Hematopoietic multipotent progenitor cell (in vitro differentiated cells): ENCODE data around the gene LRRC37A3. TPM values are rescaled to one million over a fixed set of nuclear protein-coding genes. Genes with fewer than 3 reads are reported as not detected.
"Not testable (repeated sequence)": the region's sequence is repeated elsewhere in the genome, so short reads cannot be mapped to it uniquely, and the experiment has no call there.

Experiments used
- DNase-seq, 3 donors: peaks; one replicate each; pipeline ENCODE4 v3.0.0-alpha.2; 2011 to 2015; ENCODE audit warnings: low read depth in 2 of 3, low spot score in 2 of 3
- small RNA-seq: library from RNA; depleted of rRNA; stranded (forward); fragments of <200 nt; gene quantifications from one replicate; pipeline ENCODE3, GENCODE V24; 2012
- total RNA-seq: library from RNA; depleted of rRNA; stranded (reverse); fragments of >200 nt; gene quantifications from one replicate; pipeline ENCODE4 v1.2.3, GENCODE V29; 2012

Gene LRRC37A3
- total RNA-seq, 1 donor, result 16.7 TPM

DNA sequence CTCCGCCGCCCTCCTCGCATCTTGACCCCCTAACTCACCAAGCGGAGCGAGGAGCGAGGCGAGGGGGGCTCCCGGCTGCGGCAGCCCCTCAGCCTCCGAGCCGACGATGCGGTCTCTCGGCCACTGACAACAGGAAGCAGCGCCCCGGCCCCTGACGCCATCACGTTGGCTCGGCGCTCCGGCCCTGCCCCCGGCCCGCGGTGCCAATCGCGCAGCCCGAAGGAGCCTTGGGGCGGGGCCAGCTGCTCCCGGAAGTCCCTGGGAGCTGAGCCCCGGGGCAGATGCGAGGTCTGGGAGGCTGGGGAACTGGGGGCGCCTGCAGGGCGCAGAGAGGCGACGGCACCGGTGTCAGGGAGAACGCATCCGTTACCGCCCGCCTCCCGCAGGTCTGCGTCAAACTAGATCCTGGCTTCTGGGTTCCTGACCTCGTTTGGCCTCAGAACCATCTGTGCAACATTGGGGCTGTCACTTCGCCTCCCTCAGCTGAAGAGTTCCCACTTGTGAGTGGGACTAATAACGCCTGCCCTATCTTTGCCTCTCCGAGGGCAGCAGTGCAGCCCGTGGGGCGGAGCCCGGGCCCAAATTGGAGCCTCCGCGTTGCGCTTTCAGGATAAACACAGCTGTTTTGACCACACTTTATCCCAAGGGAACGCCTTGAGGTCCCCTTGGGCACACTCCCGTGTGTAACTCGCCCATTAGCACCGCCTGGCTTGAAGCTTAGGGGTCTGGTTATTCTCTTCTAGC, 82.1 kb downstream of the LRRC37A3 start:
- DNase-seq, result peak; percentile 49 to 87 (median 78)

DNA sequence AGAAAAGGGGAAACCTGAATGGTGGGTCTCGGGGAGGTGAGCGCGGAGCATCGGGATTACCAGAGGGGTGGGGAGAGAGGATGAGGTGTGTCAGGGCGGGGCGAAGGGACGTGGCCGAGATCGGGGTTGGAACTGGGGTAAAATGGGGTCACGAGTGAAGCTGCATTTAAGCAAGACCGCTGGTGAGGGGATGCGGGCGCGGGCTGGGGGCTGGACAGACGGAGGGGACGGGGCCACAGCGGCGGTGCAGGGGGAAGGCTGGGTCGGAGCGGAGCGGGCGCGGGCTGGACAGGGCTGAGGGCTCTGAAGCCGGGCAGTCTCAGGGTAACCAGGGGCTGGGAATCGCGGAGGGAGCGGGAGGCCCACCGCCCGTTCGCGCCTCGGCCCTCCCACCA, 82.7 kb downstream of the LRRC37A3 start:
- peak in 2 of 3 donors; percentile 16 to 28 for DNase-seq

DNA sequence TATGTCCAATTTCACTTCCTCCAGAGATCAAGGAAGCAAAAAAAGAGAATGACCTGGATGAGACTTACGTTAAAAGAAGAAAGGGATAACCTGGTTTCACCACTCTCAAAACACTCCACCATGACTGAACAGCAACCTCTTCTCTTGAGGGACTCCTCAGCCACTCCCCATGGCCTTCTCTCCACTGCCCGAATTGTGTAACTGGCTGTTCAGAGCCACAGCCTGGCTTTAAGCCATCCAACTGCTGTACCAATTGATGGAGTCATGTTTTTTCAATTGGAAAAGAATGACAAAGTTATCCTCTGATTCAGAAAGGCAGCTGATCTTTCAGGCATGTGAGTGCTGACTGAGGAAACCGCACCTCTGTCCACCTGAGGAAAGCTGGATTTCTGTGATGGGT, 85.2 kb downstream of the LRRC37A3 start:
- not testable (repeated sequence) for DNase-seq

DNA sequence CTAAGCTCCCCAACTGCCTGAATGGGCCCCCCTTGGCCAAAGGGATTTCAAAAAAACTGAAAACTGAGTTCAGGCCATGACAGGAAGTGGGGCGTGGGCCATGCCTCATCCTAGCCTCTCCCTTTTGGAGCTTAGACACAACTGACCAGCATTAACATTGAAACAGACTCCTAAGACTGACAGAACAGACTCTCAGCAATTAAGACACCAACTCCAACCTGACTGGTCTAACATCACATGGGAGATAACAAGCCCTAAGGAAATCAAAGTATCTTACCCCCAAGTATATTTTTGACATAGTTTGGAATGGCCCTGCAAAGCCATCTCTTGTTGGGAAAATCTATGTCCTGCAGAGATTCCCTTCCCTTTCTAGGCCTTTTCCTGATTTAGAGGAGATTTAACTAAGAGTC, 88.6 kb downstream of the LRRC37A3 start:
- DNase-seq, result not testable (repeated sequence)

DNA sequence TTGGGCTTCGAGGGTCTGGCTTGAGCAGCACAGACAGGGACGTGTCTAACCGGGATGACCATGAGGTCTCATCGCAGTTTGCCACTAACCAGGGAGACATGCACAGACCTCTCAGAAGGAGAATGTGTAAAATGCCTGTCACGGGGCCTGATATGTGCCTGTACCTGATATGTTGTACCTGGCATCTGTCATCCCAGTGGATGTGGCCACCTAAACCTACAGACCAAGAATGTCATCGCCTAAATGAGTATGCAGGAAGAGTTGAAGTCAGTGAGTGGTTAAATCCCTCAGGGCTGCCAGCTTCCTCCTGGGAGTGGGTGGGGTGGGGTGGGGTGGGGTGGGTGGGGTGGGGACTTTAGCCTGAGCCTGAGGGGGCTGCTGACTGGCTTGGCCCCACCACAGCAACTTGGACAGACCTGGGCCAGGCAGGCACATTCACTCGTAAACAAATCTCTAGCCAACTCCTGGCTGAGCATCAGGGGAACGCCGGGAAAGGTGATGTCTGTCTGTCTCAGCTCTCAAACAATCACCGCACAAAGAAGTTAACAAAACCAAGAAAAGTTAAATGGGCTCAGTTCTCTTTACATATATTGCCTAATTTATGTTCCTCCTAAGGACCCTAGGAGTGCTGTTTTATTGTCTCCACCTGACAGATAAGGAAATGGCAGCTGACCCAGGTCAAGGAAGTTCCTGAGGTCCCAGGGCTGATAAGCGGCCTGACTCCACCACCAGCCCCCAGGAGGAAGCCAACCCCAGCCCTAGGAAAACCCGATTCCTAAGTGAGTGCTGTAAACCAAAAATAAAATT, 89.3 kb downstream of the LRRC37A3 start:
- not testable (repeated sequence) for DNase-seq

DNA sequence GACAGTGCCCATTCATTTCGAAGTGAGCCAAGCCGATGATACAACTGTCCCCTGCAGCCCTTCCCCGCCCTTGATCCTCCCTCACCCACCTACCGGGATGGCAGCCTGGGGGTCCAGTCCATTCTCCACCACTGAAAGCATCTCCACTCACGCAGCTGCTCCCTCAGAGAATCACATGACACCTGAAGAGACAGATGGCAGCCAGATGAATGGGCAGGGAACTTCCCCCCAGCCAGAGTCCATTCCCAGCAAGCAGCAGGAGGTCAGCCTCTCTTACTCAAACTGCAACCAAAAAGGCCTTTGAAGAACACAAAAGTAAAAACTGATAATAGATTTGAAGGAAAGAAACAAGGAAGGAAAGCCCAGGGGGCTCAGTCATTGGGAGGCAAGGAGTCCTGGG, 90.2 kb downstream of the LRRC37A3 start:
- DNase-seq, result not testable (repeated sequence)

DNA sequence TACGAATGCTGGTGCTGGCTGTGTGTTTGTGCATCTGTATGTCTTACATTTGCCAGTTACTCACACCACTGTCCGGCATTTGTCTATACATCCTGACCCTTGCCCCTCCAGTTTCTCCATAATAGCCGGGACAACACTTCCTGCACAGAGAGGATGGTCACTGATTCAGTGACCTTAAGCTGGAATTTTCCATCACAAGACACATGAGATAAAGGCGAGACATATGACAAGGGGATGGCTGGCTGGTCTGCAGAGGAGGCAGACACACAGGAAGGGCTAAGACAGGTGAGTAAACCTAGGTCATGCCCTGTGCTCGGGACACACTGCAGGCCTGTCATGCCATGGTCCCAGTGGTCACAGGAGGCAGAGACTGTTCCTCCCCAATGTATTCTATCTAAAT, 100.4 kb downstream of the LRRC37A3 start:
- not testable (repeated sequence) for DNase-seq

DNA sequence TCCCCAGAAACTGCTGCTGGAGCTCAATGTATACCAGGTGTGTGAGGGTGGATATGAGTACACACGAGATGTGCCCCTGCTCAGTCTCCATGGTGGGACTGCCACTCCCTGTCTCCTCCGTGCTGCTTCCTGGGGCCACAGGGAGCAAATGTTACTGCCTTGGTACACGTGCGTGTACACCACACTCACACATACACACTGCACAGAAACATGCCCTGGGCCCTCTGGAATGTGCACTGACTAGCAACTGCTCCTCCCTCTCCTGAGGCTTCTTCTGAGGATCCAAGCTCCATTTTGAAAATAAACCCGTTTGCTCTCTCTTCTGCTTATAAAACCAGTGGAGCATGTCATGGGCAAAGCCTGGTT, 103.5 kb downstream of the LRRC37A3 start:
- DNase-seq, result not testable (repeated sequence)

DNA sequence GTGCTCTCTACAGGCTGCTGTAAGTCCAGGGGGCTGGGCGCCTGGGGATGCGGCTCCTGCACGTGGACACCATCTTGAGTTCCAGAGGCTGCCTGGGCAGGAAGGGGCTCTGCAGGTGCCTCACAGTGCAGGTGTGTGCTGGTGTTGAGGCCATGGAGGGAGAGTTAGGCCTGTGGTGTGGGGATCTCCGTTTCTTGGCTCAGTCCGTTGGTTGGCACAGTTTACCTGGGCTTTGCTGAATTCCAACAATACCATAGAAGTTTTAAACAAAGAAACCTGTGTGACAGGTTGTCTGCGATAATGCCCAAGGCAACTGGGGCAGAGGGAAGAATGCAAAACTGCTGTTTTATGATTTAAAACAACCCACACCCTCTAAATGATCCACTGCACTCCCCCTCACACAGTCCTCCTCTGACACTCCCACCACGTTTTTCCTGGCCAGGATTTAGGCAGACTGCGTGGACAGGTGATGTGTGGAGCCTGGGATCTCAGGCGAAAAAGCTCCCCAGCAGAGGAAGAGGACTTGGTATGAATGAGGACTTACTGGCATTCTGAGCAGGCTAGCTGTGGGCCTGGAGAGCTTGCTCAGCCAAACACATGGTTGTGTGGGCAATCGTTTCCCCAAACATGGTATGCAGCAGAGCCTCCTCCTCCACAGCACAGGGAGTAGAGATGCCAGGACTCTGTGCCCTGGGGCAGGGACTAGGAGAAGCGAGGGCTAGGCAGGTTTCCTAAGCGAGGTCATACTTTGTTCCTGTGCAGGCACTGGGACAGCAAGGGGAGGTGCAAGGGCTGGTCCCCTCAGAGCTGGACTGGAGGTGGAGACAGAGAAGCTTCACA, 104.1 kb downstream of the LRRC37A3 start:
- not testable (repeated sequence) for DNase-seq

DNA sequence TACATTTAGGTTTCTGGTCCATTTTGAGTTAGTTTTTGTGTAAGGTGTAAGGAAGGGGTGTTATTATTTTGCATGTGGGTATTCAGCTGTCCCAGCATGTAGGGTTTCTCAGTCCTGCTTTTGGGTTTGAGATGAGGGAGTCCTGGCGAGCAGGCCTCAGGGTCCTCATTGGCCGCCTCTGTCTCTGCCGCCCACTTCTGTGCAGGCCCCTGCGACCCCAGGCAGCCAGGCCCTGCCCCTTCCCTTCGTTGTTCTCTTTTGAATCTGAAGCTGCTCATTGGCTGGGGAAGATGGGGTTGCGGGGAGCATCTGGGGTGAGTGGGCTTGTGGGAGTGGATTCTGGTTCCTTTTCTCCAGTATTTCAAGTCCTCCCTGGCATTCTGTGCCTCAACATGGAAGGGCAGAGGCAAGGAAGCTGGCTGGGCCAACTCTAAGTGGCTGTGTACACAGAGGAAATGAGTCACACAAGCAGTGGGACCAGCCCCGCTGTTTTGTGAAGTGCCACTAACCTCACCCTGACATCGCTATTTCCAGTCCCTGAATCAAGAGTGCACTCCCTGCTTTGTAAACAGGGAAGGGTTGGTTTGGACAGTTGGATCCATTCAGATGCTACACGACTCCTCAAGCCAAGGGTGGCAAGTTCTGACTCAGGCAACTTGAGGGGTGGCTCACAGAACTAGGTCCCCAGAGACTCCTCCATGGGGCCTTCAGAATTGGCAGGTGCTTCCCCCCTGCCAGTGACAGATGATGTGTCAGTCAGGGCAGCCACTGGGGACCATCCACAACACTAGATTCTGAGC, 110.9 kb downstream of the LRRC37A3 start:
- peak in 2 of 3 donors; percentile 58 to 70 for DNase-seq

Small RNA genes within 50 kb of the gene (small RNA-seq; reads per million reads assigned to genes)
- gene AC037487.3 (not detected), gene AC103810.6 (not detected), gene AC103810.7 (not detected), gene RDM1P4 (not detected), gene RN7SL404P (not detected), gene RNU7-115P (not detected)

Other genes with a start within 250 kb of the LRRC37A3 start
- gene GNA13, start 137.3 kb upstream of the LRRC37A3 start, total RNA-seq, result 40.1 TPM
- gene RGS9, start 217.9 kb upstream of the LRRC37A3 start, total RNA-seq, result 0.27 TPM